PC-3 (cell line): Measurements from ENCODE around the gene TBC1D24. TPM values are rescaled to one million over a fixed set of nuclear protein-coding genes. Genes with fewer than 3 reads are reported as not detected.

Experiments used
- ATAC-seq: fragments of 200-7000 bp; cut with Tn5 transposase; 2 replicates; pipeline ENCODE4 v1.9.1; 2020; ENCODE audit warnings: mild to moderate bottlenecking, moderate library complexity
- BruUV-seq: library from RNA; stranded (reverse); fragments of 400-500 nt; replicated peaks from 2 replicates; lab custom pipeline; 2021; lab: Mats Ljungman, UMichigan
- CTCF ChIA-PET: fragments of 300-600 bp; sonication (Branson Sonifier 250); formaldehyde crosslinking; loops from one replicate; lab custom pipeline; 2022; ENCODE audit warnings: antibody characterized with exemption; lab: Charles Lee
- POLR2A ChIA-PET: fragments of 300-600 bp; sonication (Branson Sonifier 250); formaldehyde crosslinking; loops from one replicate; lab custom pipeline; 2022; ENCODE audit warnings: antibody characterized with exemption; ENCODE audit not compliant: unreplicated experiment; lab: Charles Lee
- DNase-seq: peaks from one replicate; pipeline ENCODE4 v3.0.0-alpha.2; 2015
- H2AFZ ChIP-seq: fragments of 300-600 bp; sonication (generic); 2 replicates; pipeline ENCODE4 v1.6.0; 2016; ENCODE audit warnings: antibody characterized with exemption, low read length
- H3F3A ChIP-seq: fragments of 300-600 bp; sonication (generic); one replicate; pipeline ENCODE4 v1.6.0; 2017; ENCODE audit warnings: antibody characterized with exemption, low read length, control low read depth, mild to moderate bottlenecking; ENCODE audit not compliant: unreplicated experiment
- H3K27ac ChIP-seq: fragments of 300-600 bp; sonication (generic); 2 replicates; pipeline ENCODE4 v1.5.1; 2016; ENCODE audit warnings: mild to moderate bottlenecking, low read length
- H3K27me3 ChIP-seq: fragments of 300-600 bp; sonication (generic); 2 replicates; pipeline ENCODE4 v1.6.1; 2016; ENCODE audit warnings: low read length, mixed read lengths
- H3K36me3 ChIP-seq: fragments of 300-600 bp; sonication (generic); 2 replicates; pipeline ENCODE4 v1.6.1; 2016; ENCODE audit warnings: low read depth, mixed run types, low read length, mixed read lengths
- H3K4me1 ChIP-seq: fragments of 300-600 bp; sonication (generic); 2 replicates; pipeline ENCODE4 v1.5.1; 2016; ENCODE audit warnings: low read length; ENCODE audit not compliant: insufficient read depth
- H3K4me2 ChIP-seq: fragments of 300-600 bp; sonication (generic); 2 replicates; pipeline ENCODE4 v1.6.0; 2016; ENCODE audit warnings: low read length
- H3K4me3 ChIP-seq: fragments of 300-600 bp; sonication (generic); 2 replicates; pipeline ENCODE4 v1.5.1; 2016; ENCODE audit warnings: mild to moderate bottlenecking, low read length, mixed read lengths
- H3K79me2 ChIP-seq: fragments of 300-600 bp; sonication (generic); 2 replicates; pipeline ENCODE4 v1.6.1; 2017; ENCODE audit warnings: low read length, mixed read lengths
- H3K9ac ChIP-seq: fragments of 300-600 bp; sonication (generic); 2 replicates; pipeline ENCODE4 v1.6.0; 2016; ENCODE audit warnings: mild to moderate bottlenecking, low read length
- H3K9me2 ChIP-seq: fragments of 300-600 bp; sonication (generic); replicated peaks from 2 replicates; pipeline ENCODE4 v1.6.1; 2016; ENCODE audit warnings: mixed run types, low read length, mixed read lengths
- H3K9me3 ChIP-seq: fragments of 300-600 bp; sonication (generic); 2 replicates; pipeline ENCODE4 v1.6.1; 2016; ENCODE audit warnings: low read length, mixed read lengths
- H4K20me1 ChIP-seq: fragments of 300-600 bp; sonication (generic); 2 replicates; pipeline ENCODE4 v1.6.1; 2016; ENCODE audit warnings: low read length, mixed read lengths
- CTCF ChIP-seq: fragments of 300-600 bp; sonication (generic); conservative IDR thresholded peaks from 2 replicates; pipeline ENCODE4 v1.5.1; 2017; ENCODE audit warnings: antibody characterized with exemption, low read depth, mild to moderate bottlenecking, low read length
- EZH2 ChIP-seq: fragments of 300-600 bp; sonication (generic); IDR thresholded peaks from one replicate; pipeline ENCODE4 v1.6.1; 2017; ENCODE audit warnings: antibody characterized with exemption, mild to moderate bottlenecking, low read length; ENCODE audit not compliant: unreplicated experiment
- EZH2phosphoT487 ChIP-seq: fragments of 300-600 bp; sonication (generic); IDR thresholded peaks from 2 replicates; pipeline ENCODE4 v1.6.1; 2018; ENCODE audit warnings: mild to moderate bottlenecking, antibody characterized with exemption, low read length, borderline replicate concordance
- intact Hi-C: fragments of 100-400 bp; cut with micrococcal nuclease; formaldehyde crosslinking; loops from 2 replicates; pipeline ENCODE4 v1.9.0; 2023
- total RNA-seq: library from RNA; depleted of rRNA; stranded (reverse); fragments of >200 nt; gene quantifications from 2 replicates; pipeline ENCODE4 v1.2.3, GENCODE V29; 2014

Gene TBC1D24
- total RNA-seq, 1 experiment from 2014 or later: 15.2 TPM

- H3K4me2 ChIP-seq: no peak overlapping the region
- no peaks in the 10 kb centered on the region for H3K9me3 ChIP-seq
- no peak overlapping the region for H3K27ac ChIP-seq
- no peaks in the 10 kb centered on the region for H3K4me1 ChIP-seq
- no peaks in the 10 kb centered on the region for H4K20me1 ChIP-seq
- ChIA-PET CTCF (no interaction called here), POLR2A (no interaction called here)
- H3F3A ChIP-seq: no peaks in the 10 kb centered on the region
- no peak for TF ChIP-seq EZH2
- no peak for TF ChIP-seq CTCF
- no peak for TF ChIP-seq EZH2phosphoT487
- no peak for ATAC-seq
- peaks cover 18% of the 10 kb centered on the region for H3K36me3 ChIP-seq
- no peak overlapping the region for H3K4me3 ChIP-seq
- H3K9me2 ChIP-seq: no peaks in the 10 kb centered on the region
- no peaks in the 10 kb centered on the region for H3K27me3 ChIP-seq
- H3K9ac ChIP-seq: no peak overlapping the region
- BruUV-seq: no TSS peak
- H3K79me2 ChIP-seq: no peaks in the 10 kb centered on the region
- H2AFZ ChIP-seq: no peak overlapping the region
- intact Hi-C loops: no loop called here
- DNase-seq: no peak
Measured at GRCh38 chr16:2450535-2450934, 24.4 kb upstream of the TBC1D24 start.

GRCh38 chr16:2450975-2451381 is 23.9 kb upstream of the TBC1D24 start:
- Histone ChIP-seq H2AFZ (no peak overlapping the region), H3K9ac (no peak overlapping the region), H4K20me1 (no peaks in the 10 kb centered on the region), H3K36me3 (peaks cover 18% of the 10 kb centered on the region), H3K4me2 (no peak overlapping the region), H3K4me1 (no peaks in the 10 kb centered on the region), H3K27me3 (no peaks in the 10 kb centered on the region), H3K9me2 (no peaks in the 10 kb centered on the region), H3K9me3 (no peaks in the 10 kb centered on the region), H3K4me3 (no peak overlapping the region), H3F3A (no peaks in the 10 kb centered on the region), H3K79me2 (no peaks in the 10 kb centered on the region), H3K27ac (no peak overlapping the region)
- BruUV-seq: no TSS peak
- DNase-seq (no peak), ATAC-seq (no peak)
- TF ChIP-seq CTCF (no peak), EZH2phosphoT487 (no peak), EZH2 (no peak)
- ChIA-PET POLR2A (no interaction called here), CTCF (no interaction called here)
- intact Hi-C loops: no loop called here

GRCh38 chr16:2451851-2452320 is 23.0 kb upstream of the TBC1D24 start:
- no peaks in the 10 kb centered on the region for H3K27me3 ChIP-seq
- POLR2A ChIA-PET: no interaction called here
- H3K79me2 ChIP-seq: no peaks in the 10 kb centered on the region
- no TSS peak for BruUV-seq
- no peaks in the 10 kb centered on the region for H4K20me1 ChIP-seq
- H3K9ac ChIP-seq: no peak overlapping the region
- ATAC-seq (no peak), DNase-seq (no peak)
- TF ChIP-seq EZH2 (no peak), CTCF (no peak), EZH2phosphoT487 (no peak)
- peaks cover 12% of the 10 kb centered on the region for H3K36me3 ChIP-seq
- H3K9me2 ChIP-seq: no peaks in the 10 kb centered on the region
- no peak overlapping the region for H3K27ac ChIP-seq
- no peaks in the 10 kb centered on the region for H3F3A ChIP-seq
- no peak overlapping the region for H3K4me2 ChIP-seq
- no peaks in the 10 kb centered on the region for H3K4me1 ChIP-seq
- H3K4me3 ChIP-seq: no peak overlapping the region
- CTCF ChIA-PET: no interaction called here
- intact Hi-C loops: no loop called here
- no peaks in the 10 kb centered on the region for H3K9me3 ChIP-seq
- H2AFZ ChIP-seq: no peak overlapping the region
